ENCODE results near the gene C16orf78. TPM values are rescaled to one million over a fixed set of nuclear protein-coding genes. Genes with fewer than 3 reads are reported as not detected.

Gene C16orf78
- total and polyA plus RNA-seq, 2 of the 8 experiments (the other 6 are each of a cell fraction or from before 2014, with no cell fraction given), result not detected

DNA sequence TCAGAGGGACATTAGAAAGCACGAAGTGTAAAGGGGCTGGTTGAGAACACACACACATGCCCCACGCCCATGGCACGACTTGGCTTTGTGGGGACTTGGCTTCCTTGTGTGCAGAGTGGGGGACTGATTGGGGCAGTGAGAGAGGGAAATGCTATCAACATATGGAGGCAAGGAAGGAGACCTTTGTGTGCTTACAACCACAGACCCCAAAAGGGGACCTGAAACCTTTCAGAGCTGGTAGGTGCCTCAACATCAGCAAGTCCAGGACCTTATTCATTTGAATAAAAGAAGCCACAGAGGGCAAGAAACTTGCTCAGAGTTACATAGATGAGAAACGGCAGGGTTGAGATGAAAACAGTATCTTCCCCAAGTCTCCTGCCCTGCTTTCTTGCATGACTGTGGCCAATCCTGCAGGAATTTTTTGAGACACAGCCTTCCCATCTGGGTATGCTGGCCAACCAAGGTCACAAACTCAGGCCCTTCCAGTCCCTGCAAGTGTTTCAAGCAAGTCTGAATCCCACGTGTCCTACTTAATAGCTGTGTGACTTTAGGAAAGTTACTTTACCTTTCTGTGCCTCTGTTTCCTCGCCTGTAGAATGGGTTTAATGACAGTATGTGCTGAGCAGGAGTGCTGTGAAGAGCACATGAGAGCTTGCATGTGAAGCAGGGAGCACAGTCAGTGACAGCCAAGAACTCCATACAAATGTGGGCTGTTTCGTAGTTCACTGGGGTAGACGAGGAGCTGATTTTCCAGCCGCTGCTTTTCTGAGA is 26.2 kb downstream of the C16orf78 start:
- Histone ChIP-seq H4K5ac (ENCODE audit: insufficient read length, low read depth, low read length) (no peak overlapping the region), H3K4ac (replicated peaks; ENCODE audit: insufficient read length, low read depth, low read length) (no peak overlapping the region), H3K36me3 (ENCODE audit: control insufficient read depth in 2 of 4, insufficient read depth in 4 of 4, low read length in 3 of 4) (no peaks in the 10 kb centered on the region), H3K9ac (replicated peaks in 1 of 4; ENCODE audit: extremely low read depth in 1 of 4, low read depth in 3 of 4, low read length in 3 of 4) (no peak overlapping the region), H3K23ac (ENCODE audit: insufficient read length) (no peak overlapping the region), H3K14ac (ENCODE audit: insufficient read length) (no peak overlapping the region), H2BK12ac (ENCODE audit: low read depth, low read length) (no peak overlapping the region), H4K8ac (ENCODE audit: extremely low read depth, insufficient read depth, low read length) (no peak overlapping the region), H2AFZ (ENCODE audit: low read length) (no peak overlapping the region), H2BK5ac (ENCODE audit: low read depth, low read length) (no peak overlapping the region), H3K27me3 (replicated peaks in 1 of 4; ENCODE audit: control insufficient read depth in 3 of 4, extremely low read depth in 1 of 4, insufficient read depth in 3 of 4, low read length in 3 of 4) (no peaks in the 10 kb centered on the region; a peak in 1 of 7 replicates), H3K27ac (ENCODE audit: low read depth, low read length) (no peak overlapping the region), H2AK5ac (ENCODE audit: low read depth, low read length) (no peak overlapping the region), H3K9me3 (ENCODE audit: insufficient read depth in 2 of 2, low read depth in 1 of 2, low read length in 1 of 2) (peaks cover 0 to 4% of the 10 kb centered on the region in 2 experiments; a peak in 2 of 4 replicates), H2BK120ac (replicated peaks; ENCODE audit: low read depth, low read length) (no peak overlapping the region), H3K56ac (replicated peaks; ENCODE audit: insufficient read length, low read depth, low read length) (no peak overlapping the region), H3K4me2 (ENCODE audit: insufficient read depth in 1 of 2, low read depth in 2 of 2, low read length in 2 of 2) (no peak overlapping the region), H3K4me1 (replicated peaks in 1 of 4; ENCODE audit: control insufficient read depth in 3 of 4, insufficient read depth in 4 of 4, low read length in 3 of 4) (no peaks in the 10 kb centered on the region), H3K79me2 (ENCODE audit: control insufficient read depth in 1 of 2, insufficient read depth in 2 of 2, low read length in 2 of 2) (no peaks in the 10 kb centered on the region), H4K91ac (replicated peaks; ENCODE audit: insufficient read length, low read length) (no peak overlapping the region), H2BK20ac (ENCODE audit: low read length) (no peak overlapping the region), H3K23me2 (ENCODE audit: low read depth, low read length) (no peaks in the 10 kb centered on the region), H2BK15ac (ENCODE audit: low read length) (no peak overlapping the region), H3K79me1 (ENCODE audit: low read depth, low read length) (no peaks in the 10 kb centered on the region), H3K4me3 (ENCODE audit: extremely low read depth in 1 of 4, insufficient read depth in 2 of 4, low read depth in 3 of 4, low read length in 4 of 4) (no peak overlapping the region), H4K20me1 (replicated peaks in 1 of 2; ENCODE audit: control insufficient read depth in 1 of 2, insufficient read depth in 2 of 2, low read length in 2 of 2) (no peaks in the 10 kb centered on the region), H3K18ac (ENCODE audit: extremely low read depth, low read length) (no peak overlapping the region)
- FAIRE-seq, result no peak
- WGBS, 2 experiments (ENCODE audit: extremely low coverage in 1 of 2, insufficient coverage in 1 of 2, insufficient read length in 1 of 2, insufficient replicate concordance in 2 of 2, low coverage in 1 of 2, low lambda C conversion rate in 2 of 2, missing lambda C conversion rate in 1 of 2), result 90% methylated on average over 9 of the region's 9 CpGs; no CpG with 5 or more reads in 1 of the 2 experiments
- peak in 1 of 2 experiments; percentile 7 for DNase-seq (ENCODE audit: low read depth in 1 of 2, low spot score in 2 of 2)
- POLR2A ChIA-PET (ENCODE audit: partially characterized antibody), result no interaction called here
- CTCF ChIA-PET (ENCODE audit: partially characterized antibody), result interaction anchor here (0.8 to 1.5 kb wide), 3 partner anchors 17 to 193 kb away, joined by 3 to 4 read pairs (median 3); no protein-coding TSS in a partner anchor
- TF ChIP-seq TCF12 (IDR thresholded peaks at IDR 0.05; ENCODE audit: low read depth, low read length), result no peak
- no peak for TF ChIP-seq GTF2F1 (IDR thresholded peaks at IDR 0.05; ENCODE audit: borderline replicate concordance, low read depth, low read length)
- peak; percentile 71; the same call in 1 of the 2 replicates for TF ChIP-seq KDM1A (IDR thresholded peaks at IDR 0.05; ENCODE audit: borderline replicate concordance, low read length)
- no peak for TF ChIP-seq CHD2 (IDR thresholded peaks at IDR 0.05; ENCODE audit: low read length)
- TF ChIP-seq BRCA1 (IDR thresholded peaks at IDR 0.05; ENCODE audit: low read depth, low read length), result no peak
- no peak for TF ChIP-seq EGR1 (IDR thresholded peaks at IDR 0.05; ENCODE audit: borderline replicate concordance, low read depth, low read length)
